ENCODE results near the gene PAN3. TPM values are rescaled to one million over a fixed set of nuclear protein-coding genes. Genes with fewer than 3 reads are reported as not detected.
A peak's percentile ranks its signal among the peaks of the same experiment; 100 is the strongest.
"Not testable (repeated sequence)": the region's sequence is repeated elsewhere in the genome, so short reads cannot be mapped to it uniquely, and the experiment has no call there.

The PAN3 gene
- total RNA-seq, 2 experiments from 2014 or later = 37.7 to 40.1 TPM

DNA sequence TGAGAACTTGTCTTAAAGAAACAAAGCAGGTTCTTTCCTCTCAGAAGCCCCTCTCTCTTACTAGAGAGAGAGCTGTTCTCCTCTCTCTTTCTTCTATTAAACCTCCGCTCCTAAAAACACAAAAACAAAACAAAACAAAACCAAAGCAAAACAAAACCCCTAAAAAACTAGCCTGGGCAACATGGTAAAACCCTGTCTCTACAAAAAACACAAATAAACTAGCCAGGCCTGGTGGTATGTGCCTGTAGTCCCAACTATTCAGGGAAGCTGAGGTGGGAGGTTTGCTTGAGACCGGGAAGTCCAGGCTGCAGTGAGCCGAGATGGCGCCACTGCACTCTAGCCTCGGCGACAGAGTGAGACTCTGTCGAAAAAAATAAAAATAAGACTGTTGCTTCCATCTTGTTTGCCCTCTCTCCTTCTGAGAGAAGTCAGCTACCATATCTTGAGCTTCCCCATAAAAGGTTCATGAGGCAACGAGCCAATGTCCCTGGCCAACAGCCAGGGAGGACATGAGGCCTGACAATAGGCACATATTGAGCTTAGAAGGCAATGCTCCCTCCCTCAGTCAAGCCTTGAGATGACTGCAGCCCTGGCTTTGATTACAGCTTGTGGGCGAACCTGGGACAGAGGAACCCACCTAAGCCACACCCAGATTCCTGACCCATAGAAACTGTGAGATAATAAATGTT is 20.5 kb upstream of the PAN3 start:
- no peak for DNase-seq
- Mint-ChIP-seq H3K4me1 (peaks cover 13% of the 10 kb centered on the region), H3K36me3 (ENCODE audit: low read depth) (no peaks in the 10 kb centered on the region), H3K9me3 (no peaks in the 10 kb centered on the region), H3K27me3 (peaks cover 15% of the 10 kb centered on the region), H3K27ac (no peak overlapping the region), H3K4me3 (no peak overlapping the region)
- POLR2A ChIA-PET = no interaction called here
- CTCF ChIA-PET = no interaction called here

- no peak overlapping the region for H3K27ac Mint-ChIP-seq
- H3K36me3 Mint-ChIP-seq (ENCODE audit: low read depth) = no peaks in the 10 kb centered on the region
- POLR2A ChIA-PET = no interaction called here
- DNase-seq = no peak
- H3K4me1 Mint-ChIP-seq = peaks cover 13% of the 10 kb centered on the region
- no peaks in the 10 kb centered on the region for H3K9me3 Mint-ChIP-seq
- CTCF ChIA-PET = no interaction called here
- no peak overlapping the region for H3K4me3 Mint-ChIP-seq
- H3K27me3 Mint-ChIP-seq = peaks cover 15% of the 10 kb centered on the region
Measured at GRCh38 chr13:28120317-28120716, 18.0 kb upstream of the PAN3 start.

DNA sequence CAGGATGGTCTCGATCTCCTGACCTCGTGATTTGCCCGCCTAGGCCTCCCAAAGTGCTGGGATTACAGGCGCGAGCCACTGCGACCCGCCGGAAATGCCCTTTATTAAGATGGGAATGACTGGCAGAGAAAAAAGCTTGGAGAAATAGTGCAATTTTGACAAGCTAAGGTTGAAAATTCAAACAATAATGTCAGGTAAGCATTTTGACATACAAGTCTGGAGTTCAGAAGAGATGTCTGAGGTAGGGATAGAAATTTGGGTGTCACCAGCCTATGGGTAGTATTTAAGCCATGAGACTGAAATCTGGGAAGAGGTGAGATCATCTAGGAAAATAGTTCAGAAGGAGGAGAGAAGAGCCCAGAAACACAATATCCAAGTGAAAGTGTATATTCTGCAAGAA is 17.1 kb upstream of the PAN3 start:
- ChIA-PET CTCF (no interaction called here), POLR2A (no interaction called here)
- H3K4me3 Mint-ChIP-seq = no peak overlapping the region
- no peak overlapping the region for H3K27ac Mint-ChIP-seq
- H3K9me3 Mint-ChIP-seq = no peaks in the 10 kb centered on the region
- DNase-seq = no peak
- H3K27me3 Mint-ChIP-seq = peaks cover 12% of the 10 kb centered on the region
- H3K36me3 Mint-ChIP-seq (ENCODE audit: low read depth) = no peaks in the 10 kb centered on the region
- peaks cover 13% of the 10 kb centered on the region for H3K4me1 Mint-ChIP-seq

DNA sequence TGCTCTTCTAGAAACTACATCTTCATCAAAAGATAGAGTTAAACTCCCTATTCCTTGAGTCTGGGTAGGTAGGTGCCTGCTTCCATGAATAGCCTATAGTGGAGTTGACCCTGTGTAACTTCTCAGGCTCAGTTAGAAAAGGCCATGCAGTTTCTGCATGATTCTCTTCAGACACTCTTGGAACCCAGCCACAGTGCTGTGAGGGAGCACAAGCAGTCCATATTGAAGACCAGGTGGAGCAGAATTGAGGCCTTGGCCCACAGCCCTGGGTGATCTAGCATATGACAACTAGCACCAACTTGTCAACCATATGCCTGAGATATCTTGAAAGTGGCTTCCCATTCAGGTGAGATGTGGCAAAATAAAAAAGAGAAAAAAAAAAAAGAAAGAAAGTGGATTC is 10.3 kb upstream of the PAN3 start:
- Mint-ChIP-seq H3K9me3 (no peaks in the 10 kb centered on the region), H3K36me3 (ENCODE audit: low read depth) (no peaks in the 10 kb centered on the region), H3K27ac (no peak overlapping the region), H3K4me1 (no peaks in the 10 kb centered on the region), H3K27me3 (no peaks in the 10 kb centered on the region), H3K4me3 (no peak overlapping the region)
- ChIA-PET CTCF (no interaction called here), POLR2A (no interaction called here)
- DNase-seq = no peak

DNA sequence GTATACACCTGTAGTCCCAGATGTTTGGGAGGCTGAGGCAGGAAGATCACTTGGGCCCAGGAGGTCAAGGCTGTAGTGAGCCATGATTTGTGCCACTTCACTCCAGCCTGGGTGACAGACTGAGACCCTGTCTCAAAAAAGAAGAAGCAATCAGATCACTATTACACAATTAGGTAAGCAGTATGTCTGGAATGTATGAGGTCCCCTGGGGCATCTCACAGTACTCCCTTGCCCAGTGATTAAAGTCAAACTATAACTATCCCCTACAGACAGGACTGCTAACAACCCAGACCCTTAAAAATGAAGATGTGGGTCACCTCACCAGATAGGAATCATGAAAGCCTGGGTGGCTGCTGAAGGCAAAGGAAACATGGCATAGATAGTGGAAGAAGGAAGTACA is 9.4 kb upstream of the PAN3 start:
- H3K4me3 Mint-ChIP-seq = no peak overlapping the region
- no peaks in the 10 kb centered on the region for H3K27me3 Mint-ChIP-seq
- ChIA-PET CTCF (no interaction called here), POLR2A (no interaction called here)
- H3K36me3 Mint-ChIP-seq (ENCODE audit: low read depth) = no peaks in the 10 kb centered on the region
- no peak for DNase-seq
- H3K9me3 Mint-ChIP-seq = no peaks in the 10 kb centered on the region
- no peak overlapping the region for H3K27ac Mint-ChIP-seq
- no peaks in the 10 kb centered on the region for H3K4me1 Mint-ChIP-seq

- DNase-seq = no peak
- Mint-ChIP-seq H3K9me3 (no peaks in the 10 kb centered on the region), H3K27me3 (no peaks in the 10 kb centered on the region), H3K27ac (no peak overlapping the region), H3K4me3 (no peak overlapping the region), H3K36me3 (ENCODE audit: low read depth) (no peaks in the 10 kb centered on the region), H3K4me1 (no peaks in the 10 kb centered on the region)
- ChIA-PET CTCF (no interaction called here), POLR2A (no interaction called here)
Measured at GRCh38 chr13:28129911-28130693, 8.2 kb upstream of the PAN3 start.

DNA sequence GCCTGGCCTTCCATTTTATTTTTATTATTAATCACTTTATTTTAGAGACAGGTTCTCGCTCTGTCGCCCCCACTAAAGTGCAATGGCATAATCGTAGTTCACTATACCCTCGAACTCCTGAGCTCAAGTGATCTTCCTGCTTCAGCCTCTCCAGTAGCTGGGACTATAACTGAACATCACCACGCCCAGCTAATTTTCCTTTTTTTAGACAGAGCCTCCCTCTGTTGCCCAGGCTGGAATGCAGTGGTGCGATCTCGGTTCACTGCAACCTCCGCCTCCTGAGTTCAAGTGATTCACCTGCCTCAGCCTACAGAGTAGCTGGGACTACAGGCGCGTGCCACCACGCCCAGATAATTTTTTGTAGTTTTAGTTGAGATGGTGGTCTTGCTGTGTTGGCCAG is 6.7 kb upstream of the PAN3 start:
- H3K27me3 Mint-ChIP-seq = no peaks in the 10 kb centered on the region
- peaks cover 6% of the 10 kb centered on the region for H3K4me1 Mint-ChIP-seq
- no peaks in the 10 kb centered on the region for H3K36me3 Mint-ChIP-seq (ENCODE audit: low read depth)
- H3K4me3 Mint-ChIP-seq = no peak overlapping the region
- H3K27ac Mint-ChIP-seq = no peak overlapping the region
- ChIA-PET CTCF (no interaction called here), POLR2A (no interaction called here)
- DNase-seq = no peak
- no peaks in the 10 kb centered on the region for H3K9me3 Mint-ChIP-seq

- peaks cover 15% of the 10 kb centered on the region for H3K36me3 Mint-ChIP-seq (ENCODE audit: low read depth)
- H3K9me3 Mint-ChIP-seq = no peaks in the 10 kb centered on the region
- H3K27me3 Mint-ChIP-seq = no peaks in the 10 kb centered on the region
- H3K4me3 Mint-ChIP-seq = peak overlapping the region; percentile 85
- POLR2A ChIA-PET = interaction anchor here (0.8 to 3.9 kb wide), 4 partner anchors 18 to 711 kb away, joined by 3 to 26 read pairs (median 4); partner anchors contain the start of gene POMP
- peaks cover 34% of the 10 kb centered on the region for H3K4me1 Mint-ChIP-seq
- CTCF ChIA-PET = interaction anchor here (1.8 kb wide), 1 partner anchor 78 kb away, joined by 3 read pairs; no protein-coding TSS in a partner anchor
- DNase-seq = peak; percentile 18
- H3K27ac Mint-ChIP-seq = peak overlapping the region; percentile 97
Measured at GRCh38 chr13:28136916-28137315, 1.4 kb upstream of the PAN3 start.

DNA sequence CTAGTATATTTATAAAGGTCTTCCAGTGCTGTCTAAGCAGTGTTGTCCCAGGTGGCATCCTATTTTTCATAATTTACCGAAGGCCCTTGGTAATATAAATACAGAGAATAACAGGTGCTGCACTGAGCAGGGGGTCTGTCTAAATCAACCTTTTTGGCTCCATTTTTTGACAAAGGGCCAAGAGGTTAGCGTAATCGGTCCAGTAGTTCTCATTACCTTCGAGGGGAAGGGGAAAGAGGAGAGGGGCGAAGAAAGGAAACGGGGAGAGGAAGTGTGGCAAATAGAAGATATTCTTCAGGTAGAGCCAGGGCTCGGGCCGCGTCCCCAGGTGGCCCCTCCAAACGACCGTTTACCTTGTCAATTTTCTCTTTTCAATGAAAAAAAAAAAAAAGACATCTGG is 749 bp upstream of the PAN3 start:
- H3K9me3 Mint-ChIP-seq = no peaks in the 10 kb centered on the region
- H3K4me1 Mint-ChIP-seq = peaks cover 40% of the 10 kb centered on the region
- peak overlapping the region; percentile 85 for H3K4me3 Mint-ChIP-seq
- no peaks in the 10 kb centered on the region for H3K27me3 Mint-ChIP-seq
- CTCF ChIA-PET = interaction anchor here (1.8 kb wide), 1 partner anchor 78 kb away, joined by 3 read pairs; no protein-coding TSS in a partner anchor
- H3K36me3 Mint-ChIP-seq (ENCODE audit: low read depth) = peaks cover 19% of the 10 kb centered on the region
- POLR2A ChIA-PET = interaction anchor here (1.3 to 3.9 kb wide), 4 partner anchors 19 to 521 kb away, joined by 4 to 26 read pairs (median 6); partner anchors contain the start of genes LNX2 and POMP
- DNase-seq = no peak
- peak overlapping the region; percentile 97 for H3K27ac Mint-ChIP-seq

- Mint-ChIP-seq H3K4me3 (peak overlapping the region; percentile 85), H3K27me3 (no peaks in the 10 kb centered on the region), H3K9me3 (no peaks in the 10 kb centered on the region), H3K36me3 (ENCODE audit: low read depth) (peaks cover 21% of the 10 kb centered on the region), H3K27ac (peak overlapping the region; percentile 83), H3K4me1 (peaks cover 42% of the 10 kb centered on the region)
- CTCF ChIA-PET = interaction anchor here (0.9 kb wide), 1 partner anchor 15 kb away, joined by 3 read pairs; no protein-coding TSS in a partner anchor
- POLR2A ChIA-PET = interaction anchor here (0.7 to 3.9 kb wide), 8 partner anchors 9 to 1006 kb away, joined by 3 to 26 read pairs (median 4); partner anchors contain the start of genes LNX2 and POMP
- DNase-seq = peak; percentile 87
Measured at GRCh38 chr13:28138756-28139470, 568 bp downstream of the PAN3 start.

DNA sequence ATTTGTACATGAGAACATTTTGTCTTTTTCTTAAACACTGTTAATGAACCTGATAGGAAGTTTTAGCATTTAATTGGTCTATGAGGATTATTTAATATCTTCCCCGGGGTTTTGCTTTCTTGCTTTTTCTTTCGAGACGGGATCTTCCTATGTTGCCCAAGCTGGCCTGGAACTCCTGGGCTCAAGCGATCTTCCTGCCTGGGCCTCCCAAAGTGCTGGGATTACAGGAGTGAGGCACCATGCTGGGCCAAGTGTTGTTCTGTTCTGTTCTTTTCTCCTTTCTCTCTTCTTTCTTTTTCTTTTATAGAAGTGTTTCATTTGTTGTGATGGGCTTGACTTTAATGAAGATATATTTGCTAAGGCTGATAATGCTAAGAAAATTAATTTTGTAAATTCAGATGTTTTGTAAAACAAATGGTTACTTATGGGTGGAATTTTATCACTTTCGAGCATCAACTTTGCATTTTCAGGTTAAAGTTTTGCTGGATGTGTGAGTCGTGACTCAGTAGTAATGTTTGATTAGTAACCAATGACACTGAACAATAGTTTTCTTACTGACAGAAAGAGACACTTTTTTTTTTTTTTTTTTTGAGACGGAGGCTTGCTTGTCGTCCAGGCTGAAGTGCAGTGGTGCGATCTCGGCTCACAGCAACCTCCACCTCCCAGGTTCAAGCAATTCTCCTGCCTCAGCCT is 2.2 kb downstream of the PAN3 start:
- CTCF ChIA-PET = no interaction called here
- POLR2A ChIA-PET = interaction anchor here (1.6 to 3.9 kb wide), 3 partner anchors 16 to 518 kb away, joined by 4 to 26 read pairs (median 5); partner anchors contain the start of gene POMP
- H3K9me3 Mint-ChIP-seq = no peaks in the 10 kb centered on the region

DNA sequence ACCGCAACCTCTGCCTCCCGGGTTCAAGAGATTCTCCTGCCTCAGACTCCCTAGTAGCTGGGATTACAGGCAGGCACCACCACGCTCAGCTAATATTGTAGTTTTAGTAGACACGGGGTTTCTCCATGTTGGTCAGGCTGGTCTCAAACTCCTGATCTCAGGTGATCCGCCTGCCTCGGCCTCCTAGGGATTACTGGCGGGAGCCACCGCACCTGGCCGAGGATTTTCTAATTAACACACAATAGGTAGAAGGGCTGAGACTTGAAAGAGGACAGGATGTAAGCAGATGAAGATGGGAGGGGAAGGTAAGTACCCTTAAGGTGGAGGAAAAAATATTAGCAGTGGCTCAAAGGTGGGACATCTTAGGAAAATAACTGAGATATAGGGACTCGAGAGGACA is 3.2 kb downstream of the PAN3 start:
- CTCF ChIA-PET = interaction anchor here (0.6 kb wide), 1 partner anchor 79 kb away, joined by 3 read pairs; no protein-coding TSS in a partner anchor
- DNase-seq, H3K4me3 Mint-ChIP-seq, H3K27ac Mint-ChIP-seq, POLR2A ChIA-PET, H3K27me3 Mint-ChIP-seq, H3K9me3 Mint-ChIP-seq: not testable (repeated sequence)
- Mint-ChIP-seq H3K36me3 (ENCODE audit: low read depth) (peaks cover 21% of the 10 kb centered on the region), H3K4me1 (peaks cover 38% of the 10 kb centered on the region)

More for the DNA sequence above, 2.2 kb downstream of the PAN3 start:
- H3K36me3 Mint-ChIP-seq (ENCODE audit: low read depth) = peaks cover 21% of the 10 kb centered on the region
- H3K4me1 Mint-ChIP-seq = peaks cover 42% of the 10 kb centered on the region
- H3K27ac Mint-ChIP-seq = peak overlapping the region; percentile 83
- peak overlapping the region; percentile 85 for H3K4me3 Mint-ChIP-seq
- no peaks in the 10 kb centered on the region for H3K27me3 Mint-ChIP-seq
- DNase-seq = no peak

All from activated CD4-positive, alpha-beta memory T cell treated with anti-CD3 and anti-CD28 coated beads, Interleukin-2, amount 10 ng/mL, durations not matched to agents 7 days and 5 days (primary cell).